Ovary (tissue), 3 donors: Measurements from ENCODE around the gene CHST14.

Experiments
- POLR2A ChIP-seq: fragments of 450-650 bp; IDR thresholded peaks from one replicate; pipeline ENCODE4 v1.6.1; 2017; ENCODE audit warnings: antibody characterized with exemption, mild to moderate bottlenecking, moderate library complexity
- TF ChIP-seq, protein P1 (sequence below), 3 donors: fragments of 450-650 bp in 2 of 3; fragments of 200-600 bp in 1 of 3; IDR thresholded peaks; one replicate each; pipeline versions ENCODE4 v1.5.1 to v1.8.0; 2016 to 2022; ENCODE audit warnings: antibody characterized with exemption in 3 of 3, mild to moderate bottlenecking in 1 of 3
- donor health status: DM: no; HTN: no; CAD: no.

GRCh38 chr15:40440743-40441564 is 29.8 kb upstream of the CHST14 start, which contains the start of gene BAHD1:
- TF ChIP-seq, protein P1, sequence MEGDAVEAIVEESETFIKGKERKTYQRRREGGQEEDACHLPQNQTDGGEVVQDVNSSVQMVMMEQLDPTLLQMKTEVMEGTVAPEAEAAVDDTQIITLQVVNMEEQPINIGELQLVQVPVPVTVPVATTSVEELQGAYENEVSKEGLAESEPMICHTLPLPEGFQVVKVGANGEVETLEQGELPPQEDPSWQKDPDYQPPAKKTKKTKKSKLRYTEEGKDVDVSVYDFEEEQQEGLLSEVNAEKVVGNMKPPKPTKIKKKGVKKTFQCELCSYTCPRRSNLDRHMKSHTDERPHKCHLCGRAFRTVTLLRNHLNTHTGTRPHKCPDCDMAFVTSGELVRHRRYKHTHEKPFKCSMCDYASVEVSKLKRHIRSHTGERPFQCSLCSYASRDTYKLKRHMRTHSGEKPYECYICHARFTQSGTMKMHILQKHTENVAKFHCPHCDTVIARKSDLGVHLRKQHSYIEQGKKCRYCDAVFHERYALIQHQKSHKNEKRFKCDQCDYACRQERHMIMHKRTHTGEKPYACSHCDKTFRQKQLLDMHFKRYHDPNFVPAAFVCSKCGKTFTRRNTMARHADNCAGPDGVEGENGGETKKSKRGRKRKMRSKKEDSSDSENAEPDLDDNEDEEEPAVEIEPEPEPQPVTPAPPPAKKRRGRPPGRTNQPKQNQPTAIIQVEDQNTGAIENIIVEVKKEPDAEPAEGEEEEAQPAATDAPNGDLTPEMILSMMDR (IDR thresholded peaks at IDR 0.05), result peak in 1 of 3 donors; percentile 6
- TF ChIP-seq POLR2A, result peak; percentile 33
